Neural progenitor cell (in vitro differentiated cells): ENCODE results near the gene PPM1E. TPM values are rescaled to one million over a fixed set of nuclear protein-coding genes. Genes with fewer than 3 reads are reported as not detected.

Source experiments
- DNase-seq: peaks from one replicate; pipeline ENCODE4 v3.0.0-alpha.2; 2016; ENCODE audit warnings: low spot score
- H2AFZ ChIP-seq: fragments of 200-600 bp; sonication (generic); replicated peaks from 2 replicates; pipeline ENCODE4 v1.6.1; 2016; ENCODE audit warnings: antibody characterized with exemption
- H3F3A ChIP-seq: fragments of 200-600 bp; sonication (generic); 2 replicates; pipeline ENCODE4 v1.6.1; 2016; ENCODE audit warnings: antibody characterized with exemption, low read depth
- H3K27ac ChIP-seq: fragments of 200-600 bp; sonication (generic); 2 replicates; pipeline ENCODE4 v1.5.1; 2016; ENCODE audit warnings: mild to moderate bottlenecking
- H3K27me3 ChIP-seq: fragments of 200-600 bp; sonication (generic); 2 replicates; pipeline ENCODE4 v1.6.1; 2016; ENCODE audit warnings: mild to moderate bottlenecking, moderate library complexity
- H3K36me3 ChIP-seq: fragments of 200-600 bp; sonication (generic); 2 replicates; pipeline ENCODE4 v1.5.1; 2016
- H3K4me1 ChIP-seq: fragments of 200-600 bp; sonication (generic); 2 replicates; pipeline ENCODE4 v1.6.1; 2016; ENCODE audit warnings: mixed run types
- H3K4me2 ChIP-seq: fragments of 200-600 bp; sonication (generic); 2 replicates; pipeline ENCODE4 v1.6.1; 2016
- H3K4me3 ChIP-seq: fragments of 200-600 bp; sonication (generic); 2 replicates; pipeline ENCODE4 v1.5.1; 2016
- H3K79me2 ChIP-seq: fragments of 200-600 bp; sonication (generic); 2 replicates; pipeline ENCODE4 v1.6.1; 2016; ENCODE audit warnings: low read depth
- H3K9ac ChIP-seq: fragments of 200-600 bp; sonication (generic); 2 replicates; pipeline ENCODE4 v1.6.1; 2016
- H3K9me3 ChIP-seq: fragments of 200-600 bp; sonication (generic); 2 replicates; pipeline ENCODE4 v1.5.1; 2016; ENCODE audit warnings: low read depth
- H4K20me1 ChIP-seq: fragments of 200-600 bp; sonication (generic); 2 replicates; pipeline ENCODE4 v1.6.1; 2016; ENCODE audit warnings: low read depth
- H3K27ac Mint-ChIP-seq: 3 replicates; pipeline ENCODE4 v1.8.0; 2021; ENCODE audit warnings: mixed read lengths
- H3K27me3 Mint-ChIP-seq: 2 replicates; pipeline ENCODE4 v1.8.0; 2022; ENCODE audit warnings: low read depth, mild to moderate bottlenecking, inconsistent platforms, moderate library complexity, mixed read lengths; ENCODE audit not compliant: insufficient read depth
- H3K36me3 Mint-ChIP-seq: 3 replicates; pipeline ENCODE4 v1.8.0; 2021; ENCODE audit warnings: mixed read lengths
- H3K4me1 Mint-ChIP-seq: 3 replicates; pipeline ENCODE4 v1.8.0; 2021; ENCODE audit warnings: mixed read lengths
- H3K4me3 Mint-ChIP-seq: 3 replicates; pipeline ENCODE4 v1.8.0; 2021; ENCODE audit warnings: mild to moderate bottlenecking, moderate library complexity, mixed read lengths
- H3K9me3 Mint-ChIP-seq: 3 replicates; pipeline ENCODE4 v1.8.0; 2020; ENCODE audit warnings: mixed read lengths
- CTCF ChIP-seq: fragments of 200-600 bp; sonication (generic); IDR thresholded peaks from 2 replicates; pipeline ENCODE4 v1.5.1; 2017; ENCODE audit warnings: antibody characterized with exemption, mild to moderate bottlenecking
- EZH2 ChIP-seq: fragments of 200-600 bp; sonication (generic); IDR thresholded peaks from 2 replicates; pipeline ENCODE4 v1.6.1; 2017; ENCODE audit warnings: antibody characterized with exemption, mild to moderate bottlenecking, moderate library complexity
- EZH2phosphoT487 ChIP-seq: fragments of 200-600 bp; sonication (generic); IDR thresholded peaks from 2 replicates; pipeline ENCODE4 v1.6.1; 2017; ENCODE audit warnings: antibody characterized with exemption
- total RNA-seq: library from RNA; depleted of rRNA; stranded (reverse); fragments of >200 nt; gene quantifications from 2 replicates; pipeline ENCODE4 v1.2.3, GENCODE V29; 2015; ENCODE audit warnings: low replicate concordance

The PPM1E gene
- total RNA-seq, 1 donor from 2014 or later, result 18.8 TPM

- H3K36me3 Mint-ChIP-seq, result peaks cover 14% of the 10 kb centered on the region
- Histone ChIP-seq H3K27ac (no peak overlapping the region), H2AFZ (no peak overlapping the region), H3F3A (no peaks in the 10 kb centered on the region), H4K20me1 (no peaks in the 10 kb centered on the region), H3K79me2 (no peaks in the 10 kb centered on the region), H3K9me3 (no peaks in the 10 kb centered on the region), H3K4me1 (no peaks in the 10 kb centered on the region), H3K27me3 (no peaks in the 10 kb centered on the region), H3K4me2 (no peak overlapping the region), H3K9ac (no peak overlapping the region), H3K36me3 (peaks cover 7% of the 10 kb centered on the region), H3K4me3 (no peak overlapping the region)
- H3K4me3 Mint-ChIP-seq, result no peak overlapping the region
- H3K4me1 Mint-ChIP-seq, result no peaks in the 10 kb centered on the region
- H3K27me3 Mint-ChIP-seq, result peaks cover 2% of the 10 kb centered on the region
- no peak overlapping the region for H3K27ac Mint-ChIP-seq
- DNase-seq, result no peak
- TF ChIP-seq EZH2 (no peak), CTCF (no peak), EZH2phosphoT487 (no peak)
- no peaks in the 10 kb centered on the region for H3K9me3 Mint-ChIP-seq
Observed at GRCh38 chr17:58996968-58997367, 241.3 kb downstream of the PPM1E start.

GRCh38 chr17:58997756-58998553 lies 242.3 kb downstream of the PPM1E start:
- Histone ChIP-seq H4K20me1 (no peaks in the 10 kb centered on the region), H3K79me2 (no peaks in the 10 kb centered on the region), H3K9me3 (no peaks in the 10 kb centered on the region), H3K4me2 (no peak overlapping the region), H3K27me3 (no peaks in the 10 kb centered on the region), H3K9ac (no peak overlapping the region), H3F3A (no peaks in the 10 kb centered on the region), H3K27ac (no peak overlapping the region), H3K36me3 (peaks cover 7% of the 10 kb centered on the region), H3K4me1 (no peaks in the 10 kb centered on the region), H3K4me3 (no peak overlapping the region), H2AFZ (no peak overlapping the region)
- H3K4me1 Mint-ChIP-seq, result no peaks in the 10 kb centered on the region
- DNase-seq, result no peak
- H3K36me3 Mint-ChIP-seq, result peaks cover 11% of the 10 kb centered on the region
- no peaks in the 10 kb centered on the region for H3K27me3 Mint-ChIP-seq
- no peak overlapping the region for H3K4me3 Mint-ChIP-seq
- H3K9me3 Mint-ChIP-seq, result no peaks in the 10 kb centered on the region
- no peak overlapping the region for H3K27ac Mint-ChIP-seq
- TF ChIP-seq CTCF (no peak), EZH2 (no peak), EZH2phosphoT487 (no peak)

- Histone ChIP-seq H3K79me2 (no peaks in the 10 kb centered on the region), H3K9me3 (no peaks in the 10 kb centered on the region), H4K20me1 (no peaks in the 10 kb centered on the region), H3K4me2 (no peak overlapping the region), H3K27ac (no peak overlapping the region), H3K27me3 (no peaks in the 10 kb centered on the region), H3K9ac (no peak overlapping the region), H3K4me3 (no peak overlapping the region), H3K36me3 (peaks cover 7% of the 10 kb centered on the region), H3F3A (no peaks in the 10 kb centered on the region), H3K4me1 (no peaks in the 10 kb centered on the region), H2AFZ (no peak overlapping the region)
- Mint-ChIP-seq H3K36me3 (peaks cover 10% of the 10 kb centered on the region), H3K4me1 (no peaks in the 10 kb centered on the region), H3K9me3 (no peaks in the 10 kb centered on the region), H3K27me3 (no peaks in the 10 kb centered on the region), H3K4me3 (no peak overlapping the region), H3K27ac (no peak overlapping the region)
- DNase-seq, result no peak
- no peak for TF ChIP-seq CTCF
- TF ChIP-seq EZH2, result no peak
Observed at GRCh38 chr17:58998871-58999270, 243.2 kb downstream of the PPM1E start.
